Memory B cell (primary cell): Measurements from ENCODE around the gene CD24.
"Not testable (repeated sequence)": the region's sequence is repeated elsewhere in the genome, so short reads cannot be mapped to it uniquely, and the experiment has no call there.

Experiments
- ATAC-seq: fragments of 150-1000 bp; cut with Tn5 transposase; 2 replicates; pipeline ENCODE4 v1.10.0; 2021; ENCODE audit warnings: low read depth, mild to moderate bottlenecking, moderate library complexity
- DNase-seq, 2 donors: peaks; one replicate each; pipeline ENCODE4 v3.0.0; 2022; ENCODE audit warnings: low spot score in 2 of 2
- H3K27ac Mint-ChIP-seq: one replicate; pipeline ENCODE4 v1.8.0; 2022; ENCODE audit warnings: mild to moderate bottlenecking, moderate library complexity, mixed read lengths
- H3K27me3 Mint-ChIP-seq: one replicate; pipeline ENCODE4 v1.8.0; 2022; ENCODE audit warnings: mixed read lengths
- H3K36me3 Mint-ChIP-seq: one replicate; pipeline ENCODE4 v1.8.0; 2022; ENCODE audit warnings: mild to moderate bottlenecking, mixed read lengths
- H3K4me1 Mint-ChIP-seq: one replicate; pipeline ENCODE4 v1.8.0; 2022; ENCODE audit warnings: mixed read lengths
- H3K4me3 Mint-ChIP-seq: one replicate; pipeline ENCODE4 v1.8.0; 2022; ENCODE audit warnings: mild to moderate bottlenecking, moderate library complexity, mixed read lengths
- H3K9me3 Mint-ChIP-seq: one replicate; pipeline ENCODE4 v1.8.0; 2022; ENCODE audit warnings: mixed read lengths

The CD24 gene, protein sequence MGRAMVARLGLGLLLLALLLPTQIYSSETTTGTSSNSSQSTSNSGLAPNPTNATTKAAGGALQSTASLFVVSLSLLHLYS

GRCh38 chr6:106974336-106974998 is at the start of gene CD24:
CD24 (minus strand) TSS chr6:106974729; CDS start chr6:106974646, 83 bp downstream.
- H3K9me3 Mint-ChIP-seq = no peaks in the 10 kb centered on the region
- ATAC-seq = peak; percentile 72
- H3K4me3 Mint-ChIP-seq = peak within 1 kb of the TSS; percentile 94
- peaks cover 14% of the 10 kb centered on the region for H3K36me3 Mint-ChIP-seq
- peaks cover 21% of the 10 kb centered on the region for H3K4me1 Mint-ChIP-seq
- peak; percentile 74 to 81 for DNase-seq
- no peaks in the 10 kb centered on the region for H3K27me3 Mint-ChIP-seq
- H3K27ac Mint-ChIP-seq = peak within 1 kb of the TSS; percentile 87

GRCh38 chr6:107021446-107022185 is 47.1 kb upstream of the CD24 start:
- ATAC-seq = no peak
- Mint-ChIP-seq H3K4me1 (peaks cover 4% of the 10 kb centered on the region), H3K27ac (no peak overlapping the region), H3K4me3 (no peak overlapping the region), H3K9me3 (no peaks in the 10 kb centered on the region), H3K36me3 (no peaks in the 10 kb centered on the region), H3K27me3 (no peaks in the 10 kb centered on the region)
- no peak for DNase-seq

GRCh38 chr6:107020239-107020638 is 45.7 kb upstream of the CD24 start:
- H3K4me1 Mint-ChIP-seq = peaks cover 4% of the 10 kb centered on the region
- H3K27me3 Mint-ChIP-seq = no peaks in the 10 kb centered on the region
- H3K27ac Mint-ChIP-seq = no peak overlapping the region
- H3K4me3 Mint-ChIP-seq = no peak overlapping the region
- no peak for DNase-seq
- ATAC-seq = no peak
- no peaks in the 10 kb centered on the region for H3K9me3 Mint-ChIP-seq
- no peaks in the 10 kb centered on the region for H3K36me3 Mint-ChIP-seq

- DNase-seq, H3K27me3 Mint-ChIP-seq, H3K27ac Mint-ChIP-seq, H3K4me1 Mint-ChIP-seq, H3K9me3 Mint-ChIP-seq, H3K36me3 Mint-ChIP-seq, H3K4me3 Mint-ChIP-seq, ATAC-seq: not testable (repeated sequence)
These were observed 45.1 kb upstream of the CD24 start for GRCh38 chr6:107019628-107020027.

DNA sequence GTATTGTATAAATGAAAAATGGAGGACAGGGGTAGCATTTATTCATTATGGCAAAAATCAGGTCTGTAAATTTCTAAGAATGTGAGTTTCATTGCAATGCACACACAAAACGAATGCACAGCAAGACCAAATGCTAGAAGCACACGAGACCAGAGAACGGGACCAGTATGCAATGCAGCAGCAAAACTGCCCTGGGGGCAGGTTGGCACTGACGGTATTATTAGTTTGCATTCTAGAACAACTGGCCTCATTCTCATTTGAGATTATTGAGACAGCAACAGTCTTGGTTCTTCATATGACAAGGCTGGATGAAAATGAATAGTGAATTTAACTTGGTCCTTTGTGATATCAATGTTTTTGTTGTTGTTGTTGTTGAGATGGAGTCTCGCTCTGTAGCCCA is 44.5 kb upstream of the CD24 start:
- no peak for ATAC-seq
- H3K27ac Mint-ChIP-seq = no peak overlapping the region
- no peak overlapping the region for H3K4me3 Mint-ChIP-seq
- DNase-seq = no peak
- H3K4me1 Mint-ChIP-seq = peaks cover 4% of the 10 kb centered on the region
- H3K27me3 Mint-ChIP-seq = no peaks in the 10 kb centered on the region
- H3K36me3 Mint-ChIP-seq = no peaks in the 10 kb centered on the region
- no peaks in the 10 kb centered on the region for H3K9me3 Mint-ChIP-seq

- H3K4me1 Mint-ChIP-seq = no peaks in the 10 kb centered on the region
- DNase-seq (no peak), ATAC-seq (no peak)
- H3K4me3 Mint-ChIP-seq = no peak overlapping the region
- no peaks in the 10 kb centered on the region for H3K9me3 Mint-ChIP-seq
- H3K36me3 Mint-ChIP-seq = no peaks in the 10 kb centered on the region
- H3K27ac Mint-ChIP-seq = no peak overlapping the region
- H3K27me3 Mint-ChIP-seq = peaks cover 8% of the 10 kb centered on the region
These were observed 35.0 kb upstream of the CD24 start for GRCh38 chr6:107009499-107009898.

GRCh38 chr6:106997392-106998158 is 23.0 kb upstream of the CD24 start:
- ATAC-seq (peak; percentile 77), DNase-seq (peak; percentile 56 to 60)
- no peak overlapping the region for H3K4me3 Mint-ChIP-seq
- H3K36me3 Mint-ChIP-seq = no peaks in the 10 kb centered on the region
- peaks cover 3% of the 10 kb centered on the region for H3K4me1 Mint-ChIP-seq
- no peak overlapping the region for H3K27ac Mint-ChIP-seq
- peaks cover 1% of the 10 kb centered on the region for H3K27me3 Mint-ChIP-seq
- H3K9me3 Mint-ChIP-seq = no peaks in the 10 kb centered on the region

DNA sequence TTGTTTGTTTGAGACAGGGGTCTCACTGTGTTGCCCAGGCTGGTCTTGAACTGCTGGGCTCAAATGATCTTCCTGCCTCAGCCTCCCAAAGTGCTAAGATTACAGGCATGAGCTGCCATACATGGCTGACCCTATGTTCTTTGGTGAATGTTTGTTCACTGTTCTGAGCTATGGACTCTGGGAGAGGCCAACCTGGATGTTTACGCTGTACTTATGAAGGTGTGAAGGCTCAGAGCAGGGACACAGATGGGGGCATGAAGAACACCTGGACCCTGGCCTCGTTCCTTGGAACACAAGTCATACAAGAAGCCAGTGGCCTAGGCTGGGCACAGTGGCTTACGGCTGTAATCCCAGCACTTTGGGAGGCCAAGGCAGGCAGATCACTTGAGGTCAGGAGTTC is 21.1 kb upstream of the CD24 start:
- Mint-ChIP-seq H3K9me3 (no peaks in the 10 kb centered on the region), H3K4me1 (peaks cover 3% of the 10 kb centered on the region), H3K27ac (no peak overlapping the region), H3K27me3 (peaks cover 1% of the 10 kb centered on the region), H3K36me3 (no peaks in the 10 kb centered on the region), H3K4me3 (no peak overlapping the region)
- ATAC-seq = no peak
- no peak for DNase-seq

DNA sequence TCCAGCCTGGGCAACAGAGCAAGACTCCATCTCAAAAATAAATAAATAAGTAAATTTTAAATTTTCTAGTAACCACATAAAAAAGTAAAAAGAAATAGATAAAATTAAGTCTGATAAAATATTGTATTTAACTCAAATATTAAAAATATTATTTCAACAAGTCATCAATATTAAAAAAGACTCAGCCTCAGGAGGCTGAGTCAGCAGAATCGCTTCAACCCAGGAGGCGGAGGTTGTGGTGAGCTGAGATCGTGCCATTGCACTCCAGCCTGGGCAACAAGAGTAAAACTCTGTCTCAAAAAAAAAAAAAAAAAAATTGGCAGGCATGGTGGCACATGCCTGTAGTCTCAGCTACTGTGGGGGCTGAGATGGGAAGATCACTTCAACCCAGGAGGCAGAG is 15.2 kb upstream of the CD24 start:
- not testable (repeated sequence) for H3K27ac Mint-ChIP-seq, H3K27me3 Mint-ChIP-seq, DNase-seq, H3K9me3 Mint-ChIP-seq, H3K36me3 Mint-ChIP-seq, ATAC-seq, H3K4me1 Mint-ChIP-seq, H3K4me3 Mint-ChIP-seq

DNA sequence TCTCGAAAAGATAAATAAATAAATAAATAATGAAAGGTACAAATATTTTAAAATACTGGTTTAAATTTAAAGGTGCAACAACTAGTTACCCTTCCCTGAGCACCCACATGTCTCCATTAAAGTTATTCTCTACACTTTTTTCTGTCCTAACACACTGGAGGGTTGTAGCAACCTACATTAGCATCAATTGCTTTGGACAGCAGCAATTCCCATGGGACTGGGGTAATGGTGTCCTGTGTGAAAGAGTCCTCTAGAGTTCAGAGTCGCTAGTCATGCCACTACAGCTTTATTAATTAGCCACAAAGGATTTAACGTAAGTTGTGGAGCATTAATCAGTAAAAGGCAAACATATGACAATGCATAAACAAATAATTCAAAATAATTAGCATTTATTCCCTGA is 14.1 kb upstream of the CD24 start:
- Mint-ChIP-seq H3K4me3 (no peak overlapping the region), H3K36me3 (no peaks in the 10 kb centered on the region), H3K27ac (no peak overlapping the region), H3K9me3 (no peaks in the 10 kb centered on the region), H3K27me3 (no peaks in the 10 kb centered on the region), H3K4me1 (no peaks in the 10 kb centered on the region)
- DNase-seq (no peak), ATAC-seq (no peak)

DNA sequence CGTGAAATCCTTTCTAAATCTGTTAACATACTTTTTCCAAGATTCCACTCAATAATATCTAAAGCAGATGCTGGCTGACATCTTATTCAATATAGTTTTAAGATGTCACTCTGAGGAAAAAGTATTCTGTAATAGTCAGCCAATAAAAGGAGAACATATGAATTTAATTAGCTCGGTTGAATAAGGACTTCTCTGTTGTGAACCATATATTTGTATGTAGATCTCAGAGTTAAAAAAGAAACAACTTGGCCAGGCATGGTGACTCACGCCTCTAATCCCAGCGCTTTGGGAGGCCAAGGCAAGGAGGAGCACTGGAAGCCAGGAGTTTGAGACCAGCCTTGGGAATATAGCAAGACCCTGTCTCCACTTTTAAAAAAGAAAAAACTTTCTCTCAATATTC is 7.4 kb upstream of the CD24 start:
- Mint-ChIP-seq H3K9me3 (no peaks in the 10 kb centered on the region), H3K27ac (no peak overlapping the region), H3K4me1 (peaks cover 9% of the 10 kb centered on the region), H3K36me3 (no peaks in the 10 kb centered on the region), H3K27me3 (no peaks in the 10 kb centered on the region), H3K4me3 (no peak overlapping the region)
- ATAC-seq (no peak), DNase-seq (no peak)

DNA sequence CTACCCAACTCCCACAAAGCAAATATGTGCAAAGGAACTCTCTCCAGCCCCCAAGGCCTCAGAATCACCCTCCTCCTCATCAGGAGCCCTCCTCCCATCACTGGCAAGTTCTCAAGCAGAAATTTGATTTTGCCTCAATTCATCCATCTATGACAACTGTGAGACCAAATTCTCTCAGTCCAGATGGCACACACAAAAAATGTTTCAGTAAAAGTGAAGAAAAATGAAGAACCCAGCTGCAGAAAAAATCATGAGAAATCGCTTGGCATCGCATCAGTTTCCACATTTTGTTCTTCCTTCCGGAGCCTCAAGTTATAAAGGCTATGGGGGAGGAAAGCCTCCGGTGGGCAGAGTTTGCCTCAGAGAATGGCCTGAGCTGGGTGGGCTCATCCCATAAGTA is 6.4 kb upstream of the CD24 start:
- H3K27ac Mint-ChIP-seq = no peak overlapping the region
- DNase-seq (no peak), ATAC-seq (no peak)
- peaks cover 9% of the 10 kb centered on the region for H3K4me1 Mint-ChIP-seq
- no peaks in the 10 kb centered on the region for H3K36me3 Mint-ChIP-seq
- H3K4me3 Mint-ChIP-seq = no peak overlapping the region
- no peaks in the 10 kb centered on the region for H3K27me3 Mint-ChIP-seq
- no peaks in the 10 kb centered on the region for H3K9me3 Mint-ChIP-seq

DNA sequence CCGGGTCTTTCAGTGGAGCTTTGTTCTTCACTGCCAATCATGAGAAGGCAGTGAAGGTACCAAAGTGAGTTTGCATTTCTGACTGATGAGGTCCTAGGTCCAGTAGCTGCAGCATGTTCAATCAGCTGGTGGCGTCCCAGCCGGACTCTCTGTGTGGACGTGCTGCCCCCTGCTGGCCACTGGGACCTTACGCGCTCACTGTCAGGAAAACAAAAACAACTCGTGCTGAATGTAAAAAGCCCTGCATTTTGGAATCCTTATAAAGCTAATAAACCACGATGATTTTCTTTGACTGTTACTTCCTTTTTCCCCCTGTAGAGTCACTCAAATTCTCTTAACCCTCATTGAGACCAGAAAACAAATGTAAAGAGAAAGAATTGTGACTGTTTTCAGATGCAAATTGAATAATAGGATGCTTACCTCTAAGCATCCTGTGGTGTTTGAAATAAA is 4.9 kb upstream of the CD24 start:
- ATAC-seq = peak; percentile 33
- no peak overlapping the region for H3K27ac Mint-ChIP-seq
- peaks cover 12% of the 10 kb centered on the region for H3K4me1 Mint-ChIP-seq
- no peaks in the 10 kb centered on the region for H3K9me3 Mint-ChIP-seq
- no peaks in the 10 kb centered on the region for H3K27me3 Mint-ChIP-seq
- no peaks in the 10 kb centered on the region for H3K36me3 Mint-ChIP-seq
- DNase-seq = peak; percentile 86
- no peak overlapping the region for H3K4me3 Mint-ChIP-seq

DNA sequence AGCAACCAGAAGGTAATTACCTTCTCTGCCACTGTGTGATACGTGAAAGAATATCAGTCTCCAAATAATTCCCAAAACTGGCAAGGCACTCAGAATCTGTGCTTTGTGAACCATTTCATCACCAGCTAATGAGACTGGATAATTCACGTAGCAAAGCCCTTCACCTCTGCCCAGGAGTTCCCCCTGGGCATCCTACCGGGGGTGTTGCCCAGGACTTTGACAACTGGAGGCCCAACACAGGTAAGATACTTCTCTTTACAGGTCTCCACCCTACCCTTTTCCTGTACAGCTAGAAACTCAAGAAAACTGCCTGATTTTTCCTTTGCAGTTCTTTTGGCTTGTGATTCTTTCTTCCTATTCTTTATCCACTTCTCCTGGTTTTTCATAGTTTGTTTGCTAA is 2.7 kb upstream of the CD24 start:
- H3K36me3 Mint-ChIP-seq = peaks cover 6% of the 10 kb centered on the region
- DNase-seq = no peak
- ATAC-seq = no peak
- no peak overlapping the region for H3K4me3 Mint-ChIP-seq
- no peak overlapping the region for H3K27ac Mint-ChIP-seq
- H3K4me1 Mint-ChIP-seq = peaks cover 15% of the 10 kb centered on the region
- no peaks in the 10 kb centered on the region for H3K27me3 Mint-ChIP-seq
- no peaks in the 10 kb centered on the region for H3K9me3 Mint-ChIP-seq
